ENCODE data around the gene CCDC171. TPM values are rescaled to one million over a fixed set of nuclear protein-coding genes. Genes with fewer than 3 reads are reported as not detected.

The CCDC171 gene
- total RNA-seq, 5 donors from 2014 or later (not counting 1 experiment from before 2014, with no cell fraction given), result 0.79 to 1.7 (median 1.4) TPM

Other genes starting within 250 kb of the CCDC171 start
- gene TTC39B, start 245.8 kb upstream of the CCDC171 start, total RNA-seq, result 10 to 100 TPM; 32.4 to 54.6 (median 35.6) TPM
- 10 to 100 TPM; 11.3 to 32.4 (median 25.6) TPM for gene SNAPC3, start 130.2 kb upstream of the CCDC171 start, total RNA-seq
- 100 to 1,000 TPM; 125 to 140 (median 132) TPM for gene PSIP1, start 42.1 kb upstream of the CCDC171 start, total RNA-seq